ENCODE data around the gene CNTFR.
A peak's percentile ranks its signal among the peaks of the same experiment; 100 is the strongest.

The CNTFR gene

GRCh38 chr9:34620061-34620994, 30.8 kb upstream of the CNTFR start, which contains the start of gene DCTN3:
TSS of gene DCTN3 (minus strand) at chr9:34620495. CDS start at chr9:34620464, 31 bp downstream.
- DNase-seq, result peak; percentile 96

- DNase-seq, result no peak
These were observed 25.6 kb upstream of the CNTFR start for GRCh38 chr9:34615132-34615531.

DNA sequence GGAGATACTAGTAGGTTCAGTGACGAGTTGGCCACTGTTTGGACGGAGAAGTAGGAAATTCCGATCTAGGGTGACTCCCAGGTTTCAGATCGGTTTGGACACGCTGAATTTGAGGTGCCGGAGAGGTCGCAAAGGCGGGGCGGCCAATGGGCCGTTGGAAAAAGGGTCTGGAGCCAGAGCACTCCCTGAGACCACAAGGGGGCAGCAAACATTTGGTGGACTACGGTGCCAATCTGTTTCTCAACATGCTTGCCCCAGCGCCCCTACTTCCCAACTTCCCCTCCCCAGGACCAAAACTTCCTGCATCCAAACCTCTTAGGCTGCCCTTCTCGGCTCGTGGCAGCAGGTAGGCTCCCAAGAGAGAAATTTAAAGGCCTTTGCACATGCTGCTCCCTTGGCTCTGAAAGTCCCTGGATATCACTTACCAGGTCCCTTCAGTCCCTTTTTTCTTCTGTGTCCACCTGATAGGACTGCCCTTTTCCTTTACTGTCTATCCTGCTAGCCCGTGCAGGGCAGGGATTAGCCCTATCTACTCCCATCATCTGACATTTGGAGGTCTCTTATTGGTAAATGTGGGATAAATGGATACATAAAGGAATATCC, 23.4 kb upstream of the CNTFR start:
- peak; percentile 84 for DNase-seq

- DNase-seq, result peak; percentile 88
These were observed 22.6 kb upstream of the CNTFR start, which contains the start of gene RPP25L for GRCh38 chr9:34611811-34612787. TSS of gene RPP25L (minus strand) at chr9:34612097. CDS start at chr9:34611296, 801 bp downstream.

GRCh38 chr9:34611251-34611810, 21.8 kb upstream of the CNTFR start:
- no peak for DNase-seq

GRCh38 chr9:34610434-34611206, 21.1 kb upstream of the CNTFR start:
- no peak for DNase-seq

DNA sequence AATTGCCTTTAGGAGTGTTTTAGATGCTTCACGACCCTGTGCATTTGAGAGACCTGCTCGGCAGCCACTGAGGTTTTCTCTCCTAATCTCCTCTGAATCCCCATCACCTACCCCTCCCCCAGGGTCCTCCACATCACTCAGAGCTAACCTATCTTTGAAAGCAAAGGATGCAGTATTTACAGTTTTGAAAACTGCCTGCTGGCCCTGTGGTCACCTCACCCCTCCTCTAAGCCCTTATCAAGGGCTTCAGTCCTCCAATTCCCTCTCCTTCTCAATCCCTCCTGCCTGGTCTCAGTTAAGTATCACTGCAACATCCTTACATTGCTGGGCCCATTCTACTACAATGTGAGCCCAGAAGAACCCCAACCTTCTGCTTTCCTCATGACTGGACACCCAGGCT, 17.8 kb upstream of the CNTFR start:
- DNase-seq, result no peak

- no peak for DNase-seq
These were observed 17.4 kb upstream of the CNTFR start for GRCh38 chr9:34606905-34607304.

GRCh38 chr9:34606190-34606589, 16.7 kb upstream of the CNTFR start:
- DNase-seq, result no peak

DNA sequence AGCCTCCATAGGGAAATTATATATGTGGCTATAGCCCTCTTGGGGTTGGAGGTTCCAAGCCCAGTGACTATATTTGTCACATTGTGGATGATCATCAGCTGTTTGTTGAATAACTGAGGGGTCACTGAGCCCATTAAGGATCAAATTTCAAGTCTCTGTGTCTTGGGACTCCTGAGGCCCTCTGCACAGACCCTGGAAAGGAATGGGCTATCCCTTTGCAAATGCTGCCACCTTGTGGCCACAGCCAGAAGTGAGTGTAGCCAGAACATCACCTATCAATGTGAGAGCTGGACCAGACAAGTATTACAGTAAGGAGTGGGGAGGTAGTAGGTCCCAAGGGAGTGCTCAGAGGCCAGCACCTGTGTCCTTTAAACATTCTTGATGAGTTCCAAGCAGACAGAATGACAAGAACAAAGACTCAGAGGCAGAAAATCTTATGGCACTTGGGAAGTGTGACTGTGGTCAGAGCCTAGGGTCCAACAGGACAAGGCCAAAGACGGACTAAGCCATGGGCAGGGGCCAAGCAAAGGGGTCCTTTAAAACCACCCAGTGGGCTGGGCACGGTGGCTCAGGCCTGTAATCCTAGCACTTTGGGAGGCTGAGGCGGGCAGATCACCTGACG, 14.2 kb upstream of the CNTFR start:
- DNase-seq, result peak; percentile 83

GRCh38 chr9:34601937-34602573, 12.5 kb upstream of the CNTFR start:
- DNase-seq, result no peak

DNA sequence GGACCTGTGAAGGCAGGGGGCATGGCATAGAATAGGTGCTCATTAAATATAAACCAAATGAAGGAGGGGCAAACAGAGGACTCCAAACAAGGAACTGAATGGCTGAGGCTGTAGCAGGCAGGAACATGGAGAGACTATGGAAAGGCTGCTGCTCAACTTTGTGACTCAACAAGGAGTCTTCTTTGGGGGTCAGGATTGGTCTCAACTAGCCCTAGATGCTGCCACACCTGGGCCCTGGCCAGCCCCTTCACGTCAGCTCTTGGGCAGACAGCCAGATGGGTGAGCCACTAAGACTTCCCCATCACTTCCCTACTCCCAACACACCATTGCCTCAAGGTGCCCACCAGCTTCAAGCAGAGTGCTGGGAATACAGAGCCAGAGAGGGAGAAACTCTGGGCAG, 11.4 kb upstream of the CNTFR start:
- no peak for DNase-seq

DNA sequence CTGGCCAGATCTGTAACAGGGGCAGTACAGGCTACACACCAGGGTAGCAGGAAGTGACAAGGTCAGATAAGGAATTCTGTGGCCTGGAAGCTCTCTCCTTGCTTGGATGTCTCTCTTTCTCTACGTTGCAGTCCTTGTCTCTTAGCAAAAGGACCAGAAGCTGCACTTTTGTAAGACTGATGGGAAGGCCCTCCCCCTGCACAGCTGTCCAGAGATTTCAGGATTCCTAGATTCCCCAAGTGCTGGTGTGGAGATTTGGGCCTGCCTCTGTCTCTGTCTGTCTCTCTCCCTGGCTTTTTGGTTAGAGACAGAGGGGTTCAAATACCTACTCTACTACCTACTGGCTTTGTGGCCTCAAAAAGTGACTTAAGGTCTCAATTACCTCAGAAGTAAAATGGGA, 10.0 kb upstream of the CNTFR start:
- no peak for DNase-seq

- no peak for DNase-seq
These were observed 4.7 kb upstream of the CNTFR start for GRCh38 chr9:34594177-34594576.

GRCh38 chr9:34592895-34593601, 3.5 kb upstream of the CNTFR start:
- DNase-seq, result no peak

GRCh38 chr9:34591917-34592866, 2.7 kb upstream of the CNTFR start:
- no peak for DNase-seq

DNA sequence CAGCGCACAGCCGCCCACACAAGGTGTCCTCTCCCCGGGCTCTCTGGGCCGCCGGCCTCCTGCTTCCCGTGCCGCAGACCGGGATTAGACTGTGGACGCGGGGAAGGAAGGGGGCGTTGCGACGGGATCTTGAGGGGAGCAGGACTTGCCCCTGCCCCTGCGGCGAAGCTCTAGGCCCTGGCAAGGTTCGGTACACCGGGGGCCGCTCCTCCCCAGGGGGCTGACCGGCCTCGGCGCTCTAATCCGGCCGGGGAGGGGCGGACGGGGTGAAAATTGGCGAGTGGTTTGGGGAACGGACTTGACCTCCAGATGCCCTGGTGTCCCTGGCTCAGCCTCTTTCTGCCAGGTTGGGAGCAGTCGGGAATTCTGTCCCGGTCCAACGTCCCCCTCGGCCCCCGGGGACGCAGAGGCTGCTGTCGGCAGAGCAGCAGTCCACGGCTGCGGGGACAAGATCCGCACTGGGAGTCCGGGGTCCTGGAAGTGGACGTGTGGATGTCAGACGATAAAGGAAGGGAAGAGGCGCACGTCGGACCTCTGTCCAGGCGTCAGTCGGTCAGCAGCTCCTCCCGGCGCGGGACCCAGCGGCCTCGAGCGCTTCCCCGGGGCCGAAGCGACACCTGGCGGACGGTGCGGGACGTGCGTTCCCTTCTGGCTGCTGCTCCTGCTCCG, 1.9 kb upstream of the CNTFR start:
- DNase-seq, result peak; percentile 79

Data from activated CD4-positive, alpha-beta T cell treated with anti-CD3 and anti-CD28 coated beads, Interleukin-10, Interleukin-2, amounts not matched to agents 100 ng/mL and 50 ng/mL, durations not matched to agents 16 hours and 8 hours (primary cell).